ACC112 (cell line): ENCODE data around the gene SCAPER.
"Not testable (repeated sequence)": the region's sequence is repeated elsewhere in the genome, so short reads cannot be mapped to it uniquely, and the experiment has no call there.

Source experiments
- H2AFZ ChIP-seq: fragments of 200-600 bp; sonication (generic); one replicate; pipeline ENCODE4 v1.6.0; 2017; ENCODE audit warnings: antibody characterized with exemption, low read length; ENCODE audit not compliant: unreplicated experiment
- H3K27ac ChIP-seq: fragments of 200-600 bp; sonication (generic); 2 replicates; pipeline ENCODE4 v1.5.1; 2014; ENCODE audit warnings: low read depth, mild to moderate bottlenecking, antibody characterized with exemption, low read length, moderate library complexity
- H3K27me3 ChIP-seq: fragments of 200-600 bp; sonication (generic); 2 replicates; pipeline ENCODE4 v1.6.1; 2014; ENCODE audit warnings: mild to moderate bottlenecking, antibody characterized with exemption, low read length, moderate library complexity, mixed read lengths; ENCODE audit not compliant: insufficient read depth
- H3K36me3 ChIP-seq: fragments of 200-600 bp; sonication (generic); 2 replicates; pipeline ENCODE4 v1.6.1; 2016; ENCODE audit warnings: mild to moderate bottlenecking, antibody characterized with exemption, low read length, moderate library complexity, mixed read lengths; ENCODE audit not compliant: insufficient read depth
- H3K4me1 ChIP-seq: fragments of 200-600 bp; sonication (generic); one replicate; pipeline ENCODE4 v1.6.1; 2016; ENCODE audit warnings: low read length, mixed read lengths; ENCODE audit not compliant: insufficient read depth, unreplicated experiment, control insufficient read depth
- H3K4me3 ChIP-seq: fragments of 200-600 bp; sonication (generic); 2 replicates; pipeline ENCODE4 v1.5.1; 2014; ENCODE audit warnings: mild to moderate bottlenecking, low read depth, low read length
- H3K79me2 ChIP-seq: fragments of 200-600 bp; sonication (generic); one replicate; pipeline ENCODE4 v1.6.0; 2016; ENCODE audit warnings: low read length; ENCODE audit not compliant: control insufficient read depth, unreplicated experiment, insufficient read depth

The SCAPER gene

GRCh38 chr15:76439542-76439941, 465.6 kb downstream of the SCAPER start:
- Histone ChIP-seq H3K27ac (no peak overlapping the region), H3K79me2 (no peaks in the 10 kb centered on the region), H3K36me3 (no peaks in the 10 kb centered on the region)

GRCh38 chr15:76433798-76434400, 471.2 kb downstream of the SCAPER start:
- Histone ChIP-seq H3K79me2 (no peaks in the 10 kb centered on the region), H3K4me3 (no peak overlapping the region), H3K36me3 (no peaks in the 10 kb centered on the region), H3K27me3 (no peaks in the 10 kb centered on the region), H3K27ac (no peak overlapping the region), H3K4me1 (no peaks in the 10 kb centered on the region), H2AFZ (no peak overlapping the region)

More at GRCh38 chr15:76439542-76439941, 465.6 kb downstream of the SCAPER start:
- no peaks in the 10 kb centered on the region for H3K4me1 ChIP-seq
- H2AFZ ChIP-seq = no peak overlapping the region
- no peak overlapping the region for H3K4me3 ChIP-seq
- no peaks in the 10 kb centered on the region for H3K27me3 ChIP-seq

- H3K4me3 ChIP-seq, H3K4me1 ChIP-seq, H3K27me3 ChIP-seq, H3K36me3 ChIP-seq, H2AFZ ChIP-seq, H3K27ac ChIP-seq, H3K79me2 ChIP-seq: not testable (repeated sequence)
Observed at GRCh38 chr15:76433036-76433435, 472.1 kb downstream of the SCAPER start.

GRCh38 chr15:76432604-76433003, 472.5 kb downstream of the SCAPER start:
- H3K79me2 ChIP-seq = no peaks in the 10 kb centered on the region

GRCh38 chr15:76431971-76432370, 473.2 kb downstream of the SCAPER start:
- Histone ChIP-seq H3K4me3 (no peak overlapping the region), H3K4me1 (no peaks in the 10 kb centered on the region), H3K27ac (no peak overlapping the region), H3K36me3 (0 out of 2 replicates have a peak, but pooled peaks cover 4% of the 10 kb centered on the region), H3K27me3 (no peaks in the 10 kb centered on the region), H3K79me2 (no peaks in the 10 kb centered on the region), H2AFZ (no peak overlapping the region)

More at GRCh38 chr15:76432604-76433003, 472.5 kb downstream of the SCAPER start:
- no peaks in the 10 kb centered on the region for H3K27me3 ChIP-seq
- no peaks in the 10 kb centered on the region for H3K4me1 ChIP-seq
- no peak overlapping the region for H3K27ac ChIP-seq
- H3K36me3 ChIP-seq = 0 out of 2 replicates have a peak, but pooled peaks cover 4% of the 10 kb centered on the region
- H2AFZ ChIP-seq = no peak overlapping the region
- no peak overlapping the region for H3K4me3 ChIP-seq

- not testable (repeated sequence) for H2AFZ ChIP-seq, H3K27ac ChIP-seq, H3K36me3 ChIP-seq, H3K4me1 ChIP-seq, H3K79me2 ChIP-seq, H3K27me3 ChIP-seq, H3K4me3 ChIP-seq
Observed at GRCh38 chr15:76430711-76431110, 474.4 kb downstream of the SCAPER start.

GRCh38 chr15:76429661-76430060, 475.5 kb downstream of the SCAPER start:
- no peak overlapping the region for H2AFZ ChIP-seq
- H3K79me2 ChIP-seq = no peaks in the 10 kb centered on the region
- H3K4me3 ChIP-seq = no peak overlapping the region
- 0 out of 2 replicates have a peak, but pooled peaks cover 4% of the 10 kb centered on the region for H3K36me3 ChIP-seq
- H3K4me1 ChIP-seq = no peaks in the 10 kb centered on the region
- no peak overlapping the region for H3K27ac ChIP-seq
- H3K27me3 ChIP-seq = no peaks in the 10 kb centered on the region

GRCh38 chr15:76426941-76427340, 478.2 kb downstream of the SCAPER start:
- no peak overlapping the region for H3K27ac ChIP-seq
- H2AFZ ChIP-seq = no peak overlapping the region
- no peaks in the 10 kb centered on the region for H3K4me1 ChIP-seq
- no peaks in the 10 kb centered on the region for H3K79me2 ChIP-seq
- H3K4me3 ChIP-seq = no peak overlapping the region
- 0 out of 2 replicates have a peak, but pooled peaks cover 4% of the 10 kb centered on the region for H3K36me3 ChIP-seq
- no peaks in the 10 kb centered on the region for H3K27me3 ChIP-seq

- no peaks in the 10 kb centered on the region for H3K36me3 ChIP-seq
- no peak overlapping the region for H3K27ac ChIP-seq
- H3K27me3 ChIP-seq = no peaks in the 10 kb centered on the region
- H3K4me3 ChIP-seq = no peak overlapping the region
- H3K4me1 ChIP-seq = no peaks in the 10 kb centered on the region
- H2AFZ ChIP-seq = no peak overlapping the region
- no peaks in the 10 kb centered on the region for H3K79me2 ChIP-seq
Observed at GRCh38 chr15:76418352-76419140, 486.6 kb downstream of the SCAPER start.

GRCh38 chr15:76401285-76401684, 503.9 kb downstream of the SCAPER start:
- no peak overlapping the region for H2AFZ ChIP-seq
- H3K4me1 ChIP-seq = peaks cover 5% of the 10 kb centered on the region
- H3K27me3 ChIP-seq = no peaks in the 10 kb centered on the region
- no peak overlapping the region for H3K27ac ChIP-seq
- no peak overlapping the region for H3K4me3 ChIP-seq
- H3K79me2 ChIP-seq = no peaks in the 10 kb centered on the region
- peaks cover 9% of the 10 kb centered on the region for H3K36me3 ChIP-seq
